Lung (tissue), 12 donors: ENCODE measurements around the gene MTHFD2. TPM values are rescaled to one million over a fixed set of nuclear protein-coding genes. Genes with fewer than 3 reads are reported as not detected.
A peak's percentile ranks its signal among the peaks of the same experiment; 100 is the strongest.

ENCODE experiments used
- ATAC-seq: fragments of 200-7000 bp; cut with Tn5 transposase; one replicate; pipeline ENCODE4 v1.9.1; 2020; ENCODE audit warnings: moderate number of reproducible peaks; ENCODE audit not compliant: insufficient read depth, low FRiP score
- DNase-seq, 3 donors: peaks; one replicate each; pipeline ENCODE4 v3.0.0-alpha.2; 2013 to 2017
- H3K27ac ChIP-seq, 2 donors: one replicate each; pipeline ENCODE4 v1.5.1; 2013; ENCODE audit warnings: mild to moderate bottlenecking in 2 of 2, moderate library complexity in 2 of 2, control low read depth in 1 of 2, inconsistent platforms in 1 of 2, low read depth in 1 of 2, low read length in 1 of 2
- H3K27me3 ChIP-seq, 3 donors: one replicate each; pipeline ENCODE4 v1.5.1; 2013; ENCODE audit warnings: low read length in 2 of 3; ENCODE audit not compliant: control insufficient read depth in 3 of 3, insufficient read depth in 3 of 3
- H3K36me3 ChIP-seq, 4 donors: one replicate each; pipeline ENCODE4 v1.5.1; 2013; ENCODE audit warnings: low read length in 4 of 4, mild to moderate bottlenecking in 1 of 4, moderate library complexity in 1 of 4; ENCODE audit not compliant: control insufficient read depth in 4 of 4, insufficient read depth in 4 of 4
- H3K4me1 ChIP-seq, 5 donors: one replicate each; pipeline ENCODE4 v1.5.1; 2013; ENCODE audit warnings: low read length in 5 of 5, mild to moderate bottlenecking in 2 of 5, moderate library complexity in 1 of 5; ENCODE audit not compliant: control insufficient read depth in 5 of 5, insufficient read depth in 5 of 5
- H3K4me3 ChIP-seq: one replicate; pipeline ENCODE4 v1.5.1; 2013; ENCODE audit warnings: mild to moderate bottlenecking, control low read depth, moderate library complexity
- H3K9ac ChIP-seq, 2 donors: one replicate each; pipeline ENCODE4 v1.5.1; 2013; ENCODE audit warnings: low read length in 2 of 2, control low read depth in 1 of 2; ENCODE audit not compliant: insufficient read depth in 1 of 2
- H3K9me3 ChIP-seq, 4 donors: one replicate each; pipeline ENCODE4 v1.5.1; 2013; ENCODE audit warnings: low read length in 3 of 4, mild to moderate bottlenecking in 1 of 4, moderate library complexity in 1 of 4; ENCODE audit not compliant: control insufficient read depth in 4 of 4, insufficient read depth in 3 of 4
- CTCF ChIP-seq: IDR thresholded peaks from 2 replicates; pipeline ENCODE4 v1.5.1; 2012; ENCODE audit warnings: mild to moderate bottlenecking; ENCODE audit errors: control extremely low read depth, extremely low read depth
- WGBS, 2 donors: extraction: QIAGEN DNeasy Blood & Tissue Kit; methylation state at CpG; one replicate each; pipeline ENCODE4 v1.1.7; 2013; 5-methylcytosine and 5-hydroxymethylcytosine counted together
- polyA plus RNA-seq, 2 donors: library from polyadenylated mRNA; stranded (reverse); fragments of 200-250 nt; gene quantifications; one replicate each; pipeline ENCODE4 v1.2.1, GENCODE V29; 2013
- total RNA-seq, 2 donors: library from RNA; depleted of rRNA in 1 of 2; stranded (reverse); fragments of >200 nt in 1 of 2; gene quantifications; one replicate each; pipeline ENCODE4 v1.2.1, GENCODE V29; 2014 to 2021
- donor health status: control.
- donor health status: control.
- donor health status: Bipolar disorder and iron deficiency.
- donor health status: healthy.
- donor health status: DM: yes; HTN: yes; CAD: no.

Gene MTHFD2
- total and polyA plus RNA-seq, 4 donors, result 20.9 to 88.1 (median 58.2) TPM

DNA sequence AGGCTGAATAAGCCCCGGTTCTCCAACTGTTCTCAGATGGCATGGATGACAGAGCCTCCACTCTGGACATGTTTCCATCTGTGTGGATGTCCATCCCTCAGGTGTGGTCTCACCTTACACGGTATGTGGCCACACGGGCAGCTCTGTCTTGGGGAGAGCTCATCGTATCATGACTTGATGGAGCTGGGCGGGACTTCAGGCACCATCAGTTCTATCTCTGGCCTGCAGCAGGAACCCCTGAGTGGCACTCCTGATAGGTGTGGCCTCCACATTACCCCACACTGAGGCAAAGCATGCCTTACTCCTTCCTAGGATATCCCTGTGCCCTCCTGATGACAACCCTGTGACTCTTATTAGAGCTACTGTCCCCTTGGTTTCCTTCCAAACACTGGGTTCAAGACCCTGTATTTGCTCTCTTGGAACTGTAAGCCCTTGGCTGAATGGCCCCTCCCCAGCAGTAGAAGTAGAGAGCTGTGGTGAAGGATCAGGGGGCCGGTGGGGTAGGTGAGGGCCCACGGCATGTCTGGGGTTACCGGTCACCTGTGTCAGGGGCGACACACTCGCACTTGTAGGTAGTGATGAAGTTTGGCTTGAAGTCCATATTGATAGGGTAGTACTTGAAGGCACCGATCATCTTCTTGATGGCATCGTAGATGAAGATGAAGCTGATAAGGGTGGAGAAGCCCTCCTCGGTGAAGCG, 48.2 kb downstream of the MTHFD2 start:
- no peaks in the 10 kb centered on the region for H3K4me1 ChIP-seq
- H3K27ac ChIP-seq, result no peak overlapping the region
- no peak for TF ChIP-seq CTCF
- no peaks in the 10 kb centered on the region for H3K9me3 ChIP-seq
- H3K4me3 ChIP-seq, result no peak overlapping the region
- 90 to 92% methylated on average over 14 of the region's 14 CpGs for WGBS, 2 donors
- no peaks in the 10 kb centered on the region for H3K27me3 ChIP-seq
- DNase-seq (no peak), ATAC-seq (no peak)
- no peak overlapping the region for H3K9ac ChIP-seq
- H3K36me3 ChIP-seq, result peaks cover 0 to 3% (median 1%) of the 10 kb centered on the region in 4 donors

DNA sequence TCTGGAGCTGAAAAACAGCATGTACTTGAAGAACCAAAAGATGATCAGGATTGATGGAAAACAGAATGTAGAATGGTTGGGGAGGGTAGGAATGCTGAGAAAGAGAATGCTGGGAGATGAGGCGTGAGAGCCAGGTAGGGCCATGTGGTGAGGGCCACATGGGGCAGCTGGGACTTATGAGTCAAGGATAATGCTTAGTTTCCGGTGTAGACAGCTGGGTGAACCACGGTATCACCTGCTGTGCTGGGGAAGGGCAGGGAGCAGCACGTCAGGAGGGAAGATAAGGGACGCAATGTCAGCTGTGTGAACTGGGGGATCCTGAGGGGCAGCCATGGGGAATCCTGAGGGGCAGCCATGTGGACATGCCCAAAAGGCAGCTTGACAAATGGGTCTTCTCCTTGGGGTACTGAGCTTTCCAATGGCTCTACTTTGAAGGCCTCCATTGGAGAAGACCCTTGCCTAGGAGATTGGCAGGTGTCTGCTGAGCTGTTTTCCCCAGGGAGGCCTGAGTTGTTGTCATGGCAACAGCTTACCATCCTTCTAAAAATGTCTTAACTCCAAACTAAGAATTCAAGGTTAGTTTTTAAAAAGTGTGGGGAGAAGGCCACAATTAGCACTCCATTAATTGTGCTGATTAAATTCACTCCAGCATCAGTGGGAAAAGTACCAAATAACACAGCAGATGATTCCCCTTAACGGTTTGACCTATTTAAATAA, 51.1 kb downstream of the MTHFD2 start:
- no peak overlapping the region for H3K27ac ChIP-seq
- peaks cover 0 to 5% (median 1%) of the 10 kb centered on the region in 4 donors for H3K36me3 ChIP-seq
- H3K27me3 ChIP-seq, result no peaks in the 10 kb centered on the region
- ATAC-seq, result no peak
- no peaks in the 10 kb centered on the region for H3K4me1 ChIP-seq
- no peak overlapping the region for H3K9ac ChIP-seq
- 81 to 88% methylated on average over 6 of the region's 6 CpGs for WGBS, 2 donors
- DNase-seq, result no peak
- TF ChIP-seq CTCF, result no peak
- no peaks in the 10 kb centered on the region for H3K9me3 ChIP-seq
- H3K4me3 ChIP-seq, result no peak overlapping the region

DNA sequence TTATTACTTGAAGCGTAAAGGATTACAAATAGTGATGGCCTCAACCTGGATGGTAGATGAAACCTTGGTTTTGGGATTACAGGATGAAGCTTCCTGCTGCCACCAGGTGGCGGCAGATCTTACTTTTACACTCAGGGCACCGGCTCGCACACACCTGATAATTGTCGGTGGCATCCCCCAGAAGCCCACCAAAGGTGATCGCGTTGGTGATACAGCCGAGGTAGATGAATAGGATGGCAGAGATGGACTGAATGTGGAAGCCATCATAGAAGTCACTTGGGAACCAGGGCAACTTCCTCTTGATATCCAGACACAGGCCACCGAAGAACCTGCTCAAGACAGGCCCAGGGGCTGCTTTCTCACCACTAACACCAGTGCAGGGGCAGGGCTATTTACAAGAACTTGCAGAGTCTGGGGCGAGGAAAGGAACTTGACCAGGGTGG, 51.8 kb downstream of the MTHFD2 start:
- Histone ChIP-seq H3K9ac (no peak overlapping the region), H3K4me3 (no peak overlapping the region), H3K9me3 (no peaks in the 10 kb centered on the region), H3K36me3 (peaks cover 0 to 5% (median 1%) of the 10 kb centered on the region in 4 donors), H3K27ac (no peak overlapping the region), H3K27me3 (no peaks in the 10 kb centered on the region), H3K4me1 (no peaks in the 10 kb centered on the region)
- DNase-seq (peak; percentile 41 to 58 (median 49)), ATAC-seq (no peak)
- peak; percentile 60 for TF ChIP-seq CTCF
- 36 to 44% methylated on average over 10 of the region's 10 CpGs for WGBS, 2 donors
